T47D (cell line): ENCODE measurements around the gene HELZ.
"Not testable (repeated sequence)": the region's sequence is repeated elsewhere in the genome, so short reads cannot be mapped to it uniquely, and the experiment has no call there.

Experiments used
- DNase-seq, 2 experiments: peaks; one replicate each; pipeline versions ENCODE4 v3.0.0 to v3.0.0-alpha.2; 2011 to 2012; ENCODE audit warnings: low read depth in 1 of 2, low spot score in 1 of 2
- JUND ChIP-seq: IDR thresholded peaks from 2 replicates; pipeline ENCODE4 v1.6.1; 2012; ENCODE audit warnings: low read depth
- in situ Hi-C: cut with HindIII; loops from 2 replicates; pipeline ENCODE4 v1.10.0; 2016; ENCODE audit warnings: low sequenced_read_pairs, low pct_unique_long_range_greater_than_20kb

Gene HELZ

GRCh38 chr17:67212714-67213417 lies 32.1 kb downstream of the HELZ start:
- in situ Hi-C loops, result no loop called here
- no peak for DNase-seq
- no peak for TF ChIP-seq JUND

GRCh38 chr17:67212231-67212630 lies 32.8 kb downstream of the HELZ start:
- no peak for DNase-seq
- TF ChIP-seq JUND, result no peak
- in situ Hi-C loops, result no loop called here

GRCh38 chr17:67211742-67212141 lies 33.3 kb downstream of the HELZ start:
- in situ Hi-C loops, result no loop called here
- DNase-seq, result no peak
- no peak for TF ChIP-seq JUND

- DNase-seq, result no peak
- in situ Hi-C loops, result no loop called here
- no peak for TF ChIP-seq JUND
Observed at GRCh38 chr17:67210915-67211314, 34.1 kb downstream of the HELZ start.

- TF ChIP-seq JUND, result no peak
- in situ Hi-C loops, result no loop called here
- no peak for DNase-seq
Observed at GRCh38 chr17:67208232-67208631, 36.8 kb downstream of the HELZ start.

- no peak for TF ChIP-seq JUND
- DNase-seq, result no peak
- in situ Hi-C loops, result no loop called here
Observed at GRCh38 chr17:67203818-67204217, 41.2 kb downstream of the HELZ start.

- no peak for DNase-seq
- in situ Hi-C loops, result no loop called here
- TF ChIP-seq JUND, result no peak
Observed at GRCh38 chr17:67202503-67202902, 42.5 kb downstream of the HELZ start.

- no peak for TF ChIP-seq JUND
- peak in 1 of 2 experiments; percentile 23 for DNase-seq
- in situ Hi-C loops, result no loop called here
Observed at GRCh38 chr17:67200727-67201301, 44.2 kb downstream of the HELZ start.

- no peak for TF ChIP-seq JUND
- in situ Hi-C loops, result no loop called here
- no peak for DNase-seq
Observed at GRCh38 chr17:67198131-67198530, 46.9 kb downstream of the HELZ start.

- in situ Hi-C loops, DNase-seq: not testable (repeated sequence)
Observed at GRCh38 chr17:67197023-67197422, 48.0 kb downstream of the HELZ start.

GRCh38 chr17:67196422-67196821 lies 48.6 kb downstream of the HELZ start:
- TF ChIP-seq JUND, result no peak
- in situ Hi-C loops, result no loop called here
- no peak for DNase-seq

- DNase-seq, result peak in 1 of 2 experiments; percentile 4
- no peak for TF ChIP-seq JUND
- in situ Hi-C loops, result no loop called here
Observed at GRCh38 chr17:67194134-67194533, 50.9 kb downstream of the HELZ start.

GRCh38 chr17:67187927-67188326 lies 57.1 kb downstream of the HELZ start:
- DNase-seq, result no peak
- no peak for TF ChIP-seq JUND
- in situ Hi-C loops, result no loop called here

GRCh38 chr17:67186782-67187181 lies 58.2 kb downstream of the HELZ start:
- in situ Hi-C loops, result no loop called here
- no peak for TF ChIP-seq JUND
- no peak for DNase-seq
